Stimulated activated CD8-positive, alpha-beta memory T cell treated with anti-CD3 and anti-CD28 coated beads, Interleukin-4, amount 100 ng/mL, for 24 hours (primary cell): ENCODE data around the gene CGA.
"Not testable (repeated sequence)": the region's sequence is repeated elsewhere in the genome, so short reads cannot be mapped to it uniquely, and the experiment has no call there.

Experiments
- DNase-seq: peaks from one replicate; pipeline ENCODE4 v3.0.0-alpha.2; 2020; ENCODE audit warnings: low read depth

The CGA gene

DNA sequence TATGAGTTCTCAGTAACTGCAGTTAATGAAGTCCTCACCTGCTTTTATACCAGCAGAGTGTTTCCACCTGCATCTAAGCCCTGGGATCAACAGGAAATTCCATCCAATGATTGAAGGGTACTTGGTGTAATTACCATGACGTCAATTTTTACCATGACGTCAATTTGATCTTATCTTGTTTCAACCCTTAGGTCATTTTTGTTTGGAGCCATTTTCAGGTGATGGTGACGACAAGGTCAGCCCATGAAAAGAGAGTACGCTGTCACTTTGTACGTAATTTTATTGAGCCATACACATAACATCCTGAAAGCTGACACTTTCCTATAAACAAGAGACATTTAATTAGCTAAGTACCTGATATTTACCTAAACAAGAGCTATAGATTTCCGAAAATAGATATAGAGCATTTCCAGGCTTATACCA, at the start of gene CGA:
Gene CGA, minus strand, starts transcription at position 20 of the 423 bp plus-strand sequence. CDS start 6,906 bp downstream, outside the sequence.
- DNase-seq = no peak

DNA sequence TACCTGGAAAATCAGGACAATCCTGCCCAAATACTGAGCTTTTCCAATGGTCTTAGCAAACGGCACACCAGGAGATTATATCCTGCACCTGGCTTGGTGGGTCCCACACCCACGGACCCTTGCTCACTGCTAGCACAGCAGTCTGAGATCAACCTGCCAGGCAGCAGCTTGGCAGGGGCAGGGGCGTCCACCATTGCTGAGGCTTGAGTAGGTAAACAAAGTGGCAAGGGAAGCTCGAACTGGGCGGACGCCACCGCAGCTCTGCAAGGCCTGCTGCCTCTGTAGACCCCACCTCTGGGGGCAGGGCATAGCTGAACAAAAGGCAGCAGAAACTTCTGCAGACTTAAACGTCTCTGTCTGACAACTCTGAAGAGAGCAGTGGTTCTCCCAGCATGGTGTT, 45.0 kb upstream of the CGA start:
- DNase-seq = not testable (repeated sequence)

DNA sequence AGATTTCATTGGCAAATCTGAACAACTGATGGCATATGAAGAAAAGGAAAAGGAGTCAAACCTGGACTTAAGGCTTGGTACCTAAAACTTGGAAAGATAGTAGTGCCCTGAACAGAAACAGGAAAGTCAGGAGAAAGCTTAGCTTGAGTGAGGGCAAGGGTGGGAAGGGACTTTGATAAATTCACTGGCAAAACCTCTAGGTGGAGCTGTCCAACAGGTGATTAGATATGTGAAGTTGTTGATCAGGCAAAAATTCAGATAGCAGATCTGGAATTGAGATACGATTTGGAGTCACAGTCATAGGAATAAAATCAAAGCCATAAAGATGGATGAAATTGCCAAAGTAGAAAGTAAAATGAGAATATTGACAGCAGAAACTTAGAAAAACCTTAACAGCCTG, 44.3 kb upstream of the CGA start:
- DNase-seq = no peak

DNA sequence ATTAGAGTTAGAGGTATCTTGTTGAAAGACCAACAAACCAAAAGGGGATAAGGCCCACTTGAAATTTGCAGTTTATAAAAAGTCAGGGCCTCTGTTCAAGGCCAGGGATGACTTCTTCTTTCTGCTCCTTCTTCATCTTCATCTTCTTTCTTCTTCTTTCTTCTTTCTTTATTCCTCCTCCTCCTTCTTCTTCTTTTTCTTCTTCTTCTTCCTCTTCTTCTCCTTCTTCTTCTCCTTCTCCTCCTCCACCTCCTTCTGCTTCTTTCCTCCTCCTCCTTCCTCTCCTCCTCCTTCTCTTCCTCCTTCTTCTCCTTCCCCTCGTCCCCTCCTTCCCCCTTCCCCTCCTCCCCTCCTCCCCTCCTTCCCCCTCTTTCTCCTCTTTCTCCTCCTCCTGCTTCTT, 42.1 kb upstream of the CGA start:
- no peak for DNase-seq

DNA sequence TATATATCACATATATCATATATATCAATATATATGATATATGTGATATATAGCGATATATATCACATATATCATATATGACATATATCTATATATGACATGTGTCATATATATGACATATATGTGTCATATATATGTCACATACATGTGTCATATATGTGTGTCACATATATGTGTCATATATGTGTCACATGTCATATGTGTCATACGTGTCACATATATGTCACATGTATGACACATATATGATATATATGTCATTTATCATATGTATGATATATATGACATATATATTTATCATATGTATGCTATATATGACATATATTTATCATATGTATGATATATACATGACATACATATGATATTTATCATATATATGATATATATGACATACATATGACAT, 32.8 kb upstream of the CGA start:
- no peak for DNase-seq

DNA sequence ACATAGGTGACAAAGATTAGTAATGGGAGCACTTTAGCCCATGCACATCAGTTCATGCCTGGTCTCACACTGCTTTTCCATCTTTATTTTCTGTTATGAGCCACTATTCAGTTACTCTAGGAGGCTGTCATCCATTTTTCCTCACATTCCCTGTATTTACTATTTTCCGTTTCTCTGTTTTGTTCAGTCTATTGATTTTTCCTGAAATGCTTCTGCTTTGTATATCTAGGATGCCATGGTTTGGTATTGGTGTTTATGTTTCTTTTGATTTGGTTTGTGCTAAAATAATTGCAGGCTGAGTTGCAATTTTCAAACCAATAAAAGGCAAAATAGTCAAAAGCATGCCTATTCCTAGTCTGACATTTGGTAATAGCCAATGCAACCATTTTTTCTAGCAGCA, 31.6 kb upstream of the CGA start:
- no peak for DNase-seq

DNA sequence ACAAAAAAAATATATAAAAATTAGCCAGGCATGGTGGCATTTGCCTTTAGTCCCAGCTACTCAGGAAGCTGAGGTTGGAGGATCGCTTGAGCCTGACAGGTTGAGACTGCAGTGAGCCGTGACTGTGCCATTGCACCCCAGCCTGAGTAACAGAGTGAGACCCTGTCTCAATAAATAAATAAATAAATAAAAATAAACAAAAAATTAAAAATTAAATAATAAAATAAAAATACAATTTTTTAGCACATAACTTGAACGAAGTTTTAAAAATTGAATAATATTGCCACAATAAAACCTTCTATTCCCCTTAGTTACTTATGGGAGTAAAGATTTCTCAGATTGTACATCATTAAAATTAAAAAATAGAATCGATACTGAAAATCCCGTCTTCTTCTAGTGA, 29.2 kb upstream of the CGA start:
- DNase-seq = no peak

DNA sequence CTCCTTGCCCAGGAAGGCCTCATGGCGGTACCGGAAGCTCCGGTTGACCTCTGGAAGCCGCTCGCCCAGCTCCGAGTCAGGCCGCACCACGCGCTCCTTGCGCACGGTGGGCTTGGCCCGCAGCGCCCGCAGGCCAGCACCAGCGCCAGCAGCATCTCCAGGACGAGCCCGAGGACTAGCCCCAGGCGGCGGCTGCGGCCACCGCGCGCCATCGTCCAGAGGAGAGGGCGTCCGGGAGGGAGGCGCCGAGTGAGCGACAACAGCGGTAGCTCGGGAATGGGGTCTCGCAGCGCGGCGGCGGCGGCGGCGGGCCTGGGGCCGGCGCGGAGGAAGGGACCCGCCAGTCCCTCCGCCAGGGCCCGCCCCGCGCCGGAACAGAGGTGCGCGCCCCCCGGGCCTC, 27.6 kb upstream of the CGA start:
- DNase-seq = no peak

DNA sequence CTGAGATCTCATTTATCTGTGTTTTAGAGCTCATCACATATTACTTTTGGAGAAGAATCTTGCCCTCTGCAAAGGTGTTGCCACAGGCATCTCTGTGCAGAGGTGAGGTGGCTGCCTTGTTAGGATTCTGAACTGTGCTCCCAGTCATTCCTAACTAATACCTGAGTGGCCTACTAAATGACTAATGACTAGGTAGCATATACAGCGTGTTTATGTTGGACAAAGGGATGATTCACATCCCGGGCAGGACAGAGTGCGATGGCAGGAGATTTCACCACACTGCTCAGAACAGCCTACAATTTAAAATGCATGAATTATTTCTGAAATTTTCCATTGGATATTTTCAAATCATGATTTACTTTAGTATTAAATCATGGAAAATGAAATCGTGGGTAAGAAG, 23.1 kb upstream of the CGA start:
- DNase-seq = no peak

DNA sequence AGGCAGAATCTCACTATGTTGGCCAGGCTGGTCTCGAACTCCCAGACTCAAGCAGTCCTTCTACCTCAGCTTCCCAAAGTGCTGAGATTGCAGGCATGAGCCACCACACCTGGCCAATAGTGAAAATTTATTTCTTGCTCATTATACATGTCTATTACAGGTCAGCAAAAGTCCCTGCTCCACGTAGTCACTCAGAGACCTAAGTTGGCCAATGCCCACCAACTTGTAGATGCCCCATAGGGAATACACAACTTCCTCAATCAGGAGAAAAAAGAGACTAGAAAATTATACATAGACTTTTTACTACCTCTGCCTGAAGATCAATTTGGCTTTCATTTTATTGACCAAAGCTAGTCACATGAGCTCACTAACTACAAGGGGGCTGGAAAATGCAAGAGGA, 22.0 kb upstream of the CGA start:
- no peak for DNase-seq

DNA sequence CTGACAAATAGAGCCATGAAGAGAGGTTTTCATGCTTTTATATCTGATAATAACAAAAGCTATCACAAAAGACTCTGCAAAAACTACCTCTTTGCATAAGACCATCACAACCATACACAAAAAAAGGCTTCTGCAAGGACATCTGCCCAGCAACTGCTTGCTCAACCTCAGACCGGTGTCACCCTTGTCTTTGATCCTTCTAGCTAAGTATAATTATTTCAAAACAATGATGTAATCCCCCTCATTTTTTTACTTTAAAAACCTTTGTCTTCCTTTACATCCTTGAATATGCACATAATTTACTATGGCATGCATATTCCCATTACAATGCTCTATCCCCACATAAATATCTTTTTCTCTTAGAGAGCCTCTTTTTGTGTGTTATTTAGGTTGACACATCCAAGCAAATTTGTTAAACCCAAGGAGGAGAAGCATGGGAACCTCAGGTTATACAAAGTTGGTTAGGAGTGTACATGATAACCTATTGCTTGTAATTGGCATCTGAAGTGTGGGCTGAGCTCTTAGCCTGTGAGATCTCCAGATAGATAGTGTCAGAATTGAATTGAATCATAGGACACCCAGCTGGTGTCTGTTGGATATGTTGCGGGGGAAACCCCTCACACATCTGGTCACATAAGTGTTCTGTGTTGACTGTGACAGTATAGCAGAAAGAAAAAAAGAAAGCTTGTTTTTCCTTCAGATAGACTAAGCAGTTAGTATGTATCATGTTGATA, 20.7 kb upstream of the CGA start:
- DNase-seq = no peak

DNA sequence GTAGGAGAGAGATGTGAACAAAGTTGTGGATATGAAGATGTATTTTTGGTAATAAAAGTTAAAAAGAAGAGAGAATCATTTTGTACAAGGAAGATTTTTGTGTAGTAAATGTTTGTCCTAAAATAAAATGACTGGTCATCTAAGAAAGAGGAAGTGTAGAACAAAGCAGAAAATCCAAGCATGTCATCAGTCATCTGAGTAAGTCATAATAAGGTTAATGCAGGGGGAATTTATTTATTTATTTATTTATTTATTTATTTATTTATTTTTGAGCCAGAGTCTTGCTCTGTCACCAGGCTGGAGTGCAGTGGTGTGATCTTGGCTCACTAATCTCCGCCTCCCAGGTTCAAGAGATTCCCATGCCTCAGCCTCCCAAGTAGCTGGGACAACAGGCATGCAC, 15.7 kb upstream of the CGA start:
- no peak for DNase-seq

DNA sequence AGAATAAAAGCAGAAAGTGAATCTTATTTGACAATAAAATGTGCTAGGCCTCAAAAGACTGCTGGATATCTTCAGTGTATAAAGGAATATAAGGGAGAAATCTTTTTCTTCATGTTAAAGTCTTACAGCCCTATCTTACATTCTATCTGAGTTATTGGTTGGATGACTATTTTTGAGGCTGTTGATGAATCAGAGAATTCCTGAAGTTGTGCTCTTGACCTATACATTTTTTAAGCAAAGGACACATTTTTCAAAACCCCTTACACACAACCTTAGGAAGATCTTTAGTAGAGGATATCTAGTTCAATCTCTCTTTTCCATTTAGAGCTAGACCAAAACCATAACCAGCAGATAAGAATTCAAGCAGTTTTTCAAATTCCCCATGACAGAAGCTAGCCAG, 10.9 kb upstream of the CGA start:
- DNase-seq = no peak

DNA sequence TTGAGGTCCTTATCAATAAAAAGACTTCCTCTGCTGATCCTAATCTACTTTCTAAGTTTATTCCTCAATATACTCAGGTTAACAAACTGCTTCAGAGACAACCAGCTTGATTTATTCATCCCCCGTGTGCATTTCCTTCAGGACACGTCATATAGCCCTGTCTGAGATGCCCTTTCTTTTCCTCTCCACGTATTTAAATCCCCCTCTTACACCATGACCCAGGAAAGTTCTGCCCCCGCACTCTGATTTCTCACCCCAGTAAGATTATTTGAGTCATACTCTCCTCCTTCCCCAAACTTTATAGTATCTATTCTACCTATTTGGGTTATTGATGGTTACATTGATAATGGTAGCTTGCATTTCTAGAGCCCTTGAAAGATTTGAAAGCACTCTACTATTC, 9.8 kb upstream of the CGA start:
- DNase-seq = no peak

DNA sequence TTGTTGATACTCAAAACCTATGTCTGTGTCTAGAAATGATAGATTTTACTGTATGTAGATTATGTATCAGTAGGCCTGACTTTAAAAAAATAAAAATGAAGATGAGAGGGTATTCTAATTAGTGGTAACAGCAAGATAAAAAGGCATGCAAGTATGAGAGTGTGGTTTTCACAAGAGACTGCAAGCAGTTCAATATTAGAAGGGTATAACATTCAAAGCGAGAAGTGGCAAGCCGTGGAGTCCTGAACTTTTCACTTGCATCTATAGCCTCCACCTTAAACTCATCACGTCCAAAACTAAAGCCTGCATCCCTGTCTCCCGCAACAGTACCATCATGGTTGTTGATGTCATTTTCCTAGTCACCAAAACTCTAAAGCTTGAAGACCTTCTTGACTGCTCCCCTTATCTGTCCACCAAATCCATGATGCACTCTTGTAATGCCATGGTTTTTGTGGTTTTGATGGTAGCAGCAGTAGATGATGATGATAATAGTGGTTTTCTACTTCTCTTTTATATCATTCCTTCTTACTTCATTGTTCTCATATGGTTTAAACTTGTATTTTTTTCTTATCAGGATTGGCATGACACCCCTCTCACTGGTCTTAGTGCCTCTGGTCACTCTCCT, 9.2 kb upstream of the CGA start:
- no peak for DNase-seq

DNA sequence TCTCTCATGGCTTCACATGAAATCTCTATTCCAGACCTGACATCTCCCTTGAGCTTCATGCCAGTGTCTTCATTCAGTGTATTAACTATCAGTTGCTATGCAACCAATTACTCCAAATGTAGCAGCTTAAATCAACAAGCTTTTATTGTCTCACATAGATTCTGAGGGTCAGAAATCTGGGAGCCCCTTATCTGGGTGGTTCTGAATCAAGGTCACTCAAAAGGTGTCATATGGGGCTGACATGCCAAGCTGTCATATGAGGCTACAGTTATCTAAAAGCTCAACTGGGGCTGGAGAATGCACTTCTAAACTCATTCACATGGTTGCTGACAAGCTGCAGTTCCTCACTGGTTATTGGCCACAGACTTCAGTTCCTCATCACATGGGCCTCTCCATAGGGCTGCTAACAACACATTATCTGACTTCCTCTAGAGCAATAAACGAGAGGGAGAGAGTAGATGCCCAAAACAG, 7.3 kb upstream of the CGA start:
- no peak for DNase-seq

DNA sequence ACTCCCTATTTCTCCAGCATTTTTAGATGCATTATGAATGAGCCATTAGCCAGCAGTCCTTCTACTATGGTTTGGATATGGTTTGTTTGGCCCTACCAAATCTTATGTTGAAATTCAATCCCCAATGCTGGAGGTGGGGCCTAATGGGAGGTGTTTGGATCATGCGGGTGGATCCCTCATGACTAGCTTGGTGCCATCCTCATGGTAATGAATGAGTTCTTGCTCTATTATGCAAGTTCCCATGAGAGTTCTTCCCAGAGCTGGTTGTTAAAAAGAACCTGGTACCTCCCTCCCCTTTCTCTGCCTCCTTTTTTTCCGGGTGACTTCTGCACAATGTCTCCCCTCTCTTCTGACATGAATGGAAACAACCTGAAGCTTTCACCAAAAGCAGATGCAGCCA, 6.2 kb upstream of the CGA start:
- DNase-seq = no peak

DNA sequence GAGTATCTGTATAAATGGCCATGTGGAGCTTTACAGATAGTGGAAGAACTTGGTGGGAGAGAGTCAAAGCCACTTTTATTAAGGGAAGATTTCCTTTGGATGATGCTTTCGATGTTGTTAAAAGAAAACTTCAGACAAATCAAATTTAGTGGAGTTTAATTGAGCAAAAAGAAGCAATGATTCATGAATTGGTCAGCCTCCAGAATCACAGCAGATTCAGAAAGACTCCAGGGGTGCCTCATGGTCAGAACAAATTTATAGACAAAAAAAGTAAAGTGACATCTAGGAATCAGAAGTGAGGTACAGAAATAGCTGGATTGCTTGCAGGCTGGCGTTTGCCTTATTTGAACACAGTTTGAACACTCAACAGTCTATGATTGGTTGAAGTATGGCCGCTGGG, 5.3 kb upstream of the CGA start:
- no peak for DNase-seq

DNA sequence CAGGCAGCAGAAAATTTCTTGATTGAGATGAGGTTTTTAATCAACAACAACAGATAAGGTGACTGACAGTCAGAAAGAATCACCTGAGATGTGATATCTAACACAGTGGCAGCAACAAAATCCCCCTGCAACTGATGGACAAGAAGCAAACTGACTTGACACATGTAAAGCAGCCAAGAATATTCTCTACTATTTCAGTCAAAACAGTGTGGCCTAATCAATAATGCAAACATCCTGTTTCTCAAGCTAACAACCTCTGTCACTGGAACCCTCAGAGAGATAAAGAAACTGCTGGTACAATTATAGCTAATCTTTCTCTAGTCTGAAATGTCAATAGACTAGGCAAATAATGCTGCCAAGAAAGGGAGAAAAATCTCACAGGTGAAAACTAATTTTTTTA, 4.6 kb upstream of the CGA start:
- no peak for DNase-seq

DNA sequence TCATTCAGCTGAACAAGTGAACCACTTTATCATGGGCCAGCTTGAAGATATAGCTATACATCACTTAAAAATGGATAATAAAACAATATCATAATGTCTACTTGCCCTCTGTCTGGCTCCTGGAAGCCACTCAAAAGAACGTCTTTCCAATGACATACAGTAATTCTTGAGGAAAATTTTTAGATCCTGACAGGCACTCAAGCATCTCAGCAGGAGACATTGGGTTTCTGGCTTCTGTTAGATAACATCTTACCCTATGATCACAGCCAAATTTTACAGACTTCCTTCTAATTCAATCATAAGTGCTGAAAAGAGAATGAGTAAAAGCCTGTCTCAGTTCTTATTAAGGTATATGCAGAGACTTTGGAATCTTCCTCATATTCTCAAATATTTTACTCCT, 330 bp downstream of the CGA start:
- DNase-seq = no peak

DNA sequence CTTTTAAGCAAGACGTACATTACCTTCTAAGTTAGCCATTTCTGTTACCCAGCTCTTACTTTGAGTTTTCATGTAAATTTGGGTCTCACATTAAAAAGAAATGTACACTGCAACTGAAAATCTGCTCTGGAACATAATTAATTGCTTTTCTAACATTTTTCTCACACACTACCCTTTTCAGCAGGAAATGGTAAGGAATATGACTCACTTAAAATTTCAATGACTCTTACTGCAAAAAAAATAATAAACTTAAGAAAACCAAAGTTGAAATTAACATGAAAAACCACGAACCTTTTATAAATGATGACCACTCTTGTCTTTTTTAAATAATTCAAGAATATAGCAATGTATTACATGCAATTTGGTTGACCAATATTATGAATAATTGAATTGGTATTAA, 1.3 kb downstream of the CGA start:
- no peak for DNase-seq

DNA sequence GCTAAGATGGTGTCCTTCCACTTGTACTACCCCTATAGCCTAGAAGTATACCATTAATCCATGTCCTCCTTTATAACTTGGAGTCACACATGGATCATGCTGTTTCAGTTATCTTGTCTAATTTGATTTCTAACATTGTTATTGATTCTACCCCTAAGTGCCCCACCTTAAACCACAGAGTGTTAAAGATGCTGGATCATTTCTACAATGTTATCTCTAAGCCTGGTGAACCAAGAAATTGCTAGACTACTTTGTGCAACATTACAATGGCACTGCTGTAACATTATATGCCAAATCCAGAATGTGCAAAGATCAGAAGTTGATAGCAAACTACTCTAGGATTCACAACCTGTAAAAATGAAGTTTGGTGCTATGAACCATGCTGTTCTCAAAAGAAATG, 1.7 kb downstream of the CGA start:
- DNase-seq = no peak

DNA sequence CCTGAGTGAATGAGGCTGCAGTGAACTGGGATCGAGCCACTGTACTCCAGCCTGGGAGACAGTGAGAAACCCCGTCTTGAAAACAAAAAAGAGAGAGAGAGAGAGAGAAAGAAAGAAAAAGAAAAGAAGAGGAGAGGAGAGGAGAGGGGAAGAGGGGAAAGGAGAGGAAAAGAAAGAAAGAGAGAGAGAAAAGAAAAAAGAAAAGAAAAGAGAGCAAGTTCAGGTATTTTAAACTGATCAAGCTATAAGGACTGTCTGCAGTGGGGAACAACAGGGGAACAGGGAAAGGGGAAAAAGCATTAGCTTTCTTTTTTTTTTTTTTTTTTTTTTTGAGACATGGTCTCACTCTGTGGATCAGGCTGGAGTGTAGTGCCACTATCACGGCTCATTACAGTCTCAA, 2.5 kb downstream of the CGA start:
- no peak for DNase-seq

DNA sequence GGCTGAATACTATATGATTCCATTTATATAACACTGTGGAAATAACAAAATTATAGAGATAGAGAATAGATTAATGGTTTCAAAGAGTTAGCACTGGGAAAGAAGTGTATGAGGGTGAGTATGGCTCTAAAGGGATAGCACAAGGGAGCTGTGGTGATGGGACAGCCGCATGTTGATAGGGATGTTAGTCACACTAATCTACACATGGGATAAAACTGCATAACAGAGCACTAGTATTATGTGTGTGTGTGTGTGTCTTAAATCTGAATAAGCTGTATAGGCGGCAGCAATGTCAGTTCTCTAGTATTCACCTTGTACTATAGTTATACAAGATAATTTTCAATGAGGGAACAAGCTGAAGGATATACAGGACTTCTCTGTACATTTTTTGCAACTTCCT, 5.8 kb downstream of the CGA start:
- no peak for DNase-seq
